WTC11 (cell line): Measurements from ENCODE around the gene ZC3H4. TPM values are rescaled to one million over a fixed set of nuclear protein-coding genes. Genes with fewer than 3 reads are reported as not detected.

ENCODE experiments used
- ATAC-seq: fragments of 200-7000 bp; cut with Tn5 transposase; 2 replicates; pipeline ENCODE4 v1.10.0; 2021; ENCODE audit warnings: mild to moderate bottlenecking, moderate library complexity
- CTCF ChIA-PET: fragments of 300-600 bp; sonication (Branson Sonifier 250); formaldehyde crosslinking; loops from one replicate; lab custom pipeline; 2021; ENCODE audit warnings: antibody characterized with exemption; lab: Charles Lee
- POLR2A ChIA-PET: fragments of 350-600 bp; sonication (Branson Sonifier 250); formaldehyde crosslinking; loops from one replicate; lab custom pipeline; 2021; ENCODE audit warnings: antibody characterized with exemption; lab: Charles Lee
- DNase-seq: peaks from one replicate; pipeline ENCODE4 v3.0.0; 2021; ENCODE audit warnings: low spot score
- H3K27ac Mint-ChIP-seq: 2 replicates; pipeline ENCODE4 v1.8.0; 2021; ENCODE audit warnings: mixed read lengths
- H3K27me3 Mint-ChIP-seq: 2 replicates; pipeline ENCODE4 v1.8.0; 2021; ENCODE audit warnings: low read depth, mild to moderate bottlenecking, moderate library complexity, mixed read lengths
- H3K36me3 Mint-ChIP-seq: 2 replicates; pipeline ENCODE4 v1.8.0; 2021; ENCODE audit warnings: mixed read lengths
- H3K4me1 Mint-ChIP-seq: 2 replicates; pipeline ENCODE4 v1.8.0; 2022; ENCODE audit warnings: mixed read lengths
- H3K4me3 Mint-ChIP-seq: 2 replicates; pipeline ENCODE4 v1.8.0; 2021; ENCODE audit warnings: mild to moderate bottlenecking, moderate library complexity, mixed read lengths
- H3K9me3 Mint-ChIP-seq: 2 replicates; pipeline ENCODE4 v1.8.0; 2021; ENCODE audit warnings: mixed read lengths
- FOXK1 ChIP-seq: sonication (generic); formaldehyde crosslinking; IDR thresholded peaks from 2 replicates; pipeline ENCODE4 v1.8.0; 2022; ENCODE audit warnings: mild to moderate bottlenecking, moderate library complexity, missing genetic modification reagents
- GRHL2 ChIP-seq: fragments of 250-450 bp; sonication (Bioruptor Pico); IDR thresholded peaks from 2 replicates; pipeline ENCODE4 v1.8.0; 2022; ENCODE audit warnings: mild to moderate bottlenecking, moderate library complexity; ENCODE audit not compliant: insufficient replicate concordance, severe bottlenecking
- HMGA2 ChIP-seq: fragments of 250-450 bp; sonication (Bioruptor Pico); IDR thresholded peaks from 2 replicates; pipeline ENCODE4 v1.4.0; 2021; ENCODE audit warnings: mild to moderate bottlenecking, moderate library complexity
- NFYB ChIP-seq: sonication (generic); formaldehyde crosslinking; conservative IDR thresholded peaks from 2 replicates; pipeline ENCODE4 v1.8.0; 2022; ENCODE audit warnings: low read depth, missing genetic modification reagents
- NR3C1 ChIP-seq: sonication (generic); formaldehyde crosslinking; conservative IDR thresholded peaks from 2 replicates; pipeline ENCODE4 v1.8.1; 2023; ENCODE audit warnings: low read depth, mild to moderate bottlenecking, missing genetic modification reagents
- OVOL2 ChIP-seq: fragments of 250-450 bp; sonication (Bioruptor Pico); IDR thresholded peaks from 2 replicates; pipeline ENCODE4 v1.9.0; 2021; ENCODE audit warnings: mild to moderate bottlenecking, borderline replicate concordance
- RORB ChIP-seq: fragments of 250-450 bp; sonication (Bioruptor Pico); IDR thresholded peaks from 2 replicates; pipeline ENCODE4 v1.9.0; 2021; ENCODE audit warnings: mild to moderate bottlenecking
- ZBTB21 ChIP-seq: sonication (generic); formaldehyde crosslinking; IDR thresholded peaks from 2 replicates; pipeline ENCODE4 v1.8.1; 2023; ENCODE audit warnings: mild to moderate bottlenecking, missing genetic modification reagents, borderline replicate concordance
- ZNF263 ChIP-seq: sonication (generic); formaldehyde crosslinking; IDR thresholded peaks from 2 replicates; pipeline ENCODE4 v1.8.1; 2022; ENCODE audit warnings: low read depth, mild to moderate bottlenecking, moderate library complexity, missing genetic modification reagents
- ZNF396 ChIP-seq: fragments of 250-450 bp; sonication (Bioruptor Pico); IDR thresholded peaks from 2 replicates; pipeline ENCODE4 v1.8.0; 2021; ENCODE audit warnings: mild to moderate bottlenecking, moderate library complexity, borderline replicate concordance
- ZNF423 ChIP-seq: fragments of 250-450 bp; sonication (Bioruptor Pico); IDR thresholded peaks from 2 replicates; pipeline ENCODE4 v2.1.2; 2022; ENCODE audit warnings: mild to moderate bottlenecking, moderate library complexity
- total RNA-seq: library from RNA; stranded (reverse); gene quantifications from 3 replicates; pipeline ENCODE4 v1.2.3, GENCODE V29; 2021
- TF ChIP-seq, protein P1 (sequence below): sonication (generic); formaldehyde crosslinking; IDR thresholded peaks from 2 replicates; pipeline ENCODE4 v1.8.0; 2023; ENCODE audit warnings: missing genetic modification reagents
- TF ChIP-seq, protein P2 (sequence below): fragments of 250-450 bp; sonication (Bioruptor Pico); IDR thresholded peaks from 2 replicates; pipeline ENCODE4 v1.9.0; 2021; ENCODE audit warnings: moderate library complexity, mild to moderate bottlenecking, inconsistent platforms, borderline replicate concordance
- TF ChIP-seq, protein P3 (sequence below): sonication (generic); formaldehyde crosslinking; IDR thresholded peaks from 2 replicates; pipeline ENCODE4 v1.8.1; 2023; ENCODE audit warnings: mild to moderate bottlenecking, missing genetic modification reagents
- TF ChIP-seq, protein P4 (sequence below): fragments of 250-450 bp; sonication (Bioruptor Pico); conservative IDR thresholded peaks from 2 replicates; pipeline ENCODE4 v1.9.0; 2021; ENCODE audit warnings: mild to moderate bottlenecking
- TF ChIP-seq, protein P5 (sequence below): sonication (generic); formaldehyde crosslinking; IDR thresholded peaks from 2 replicates; pipeline ENCODE4 v1.8.1; 2023; ENCODE audit warnings: mild to moderate bottlenecking, missing genetic modification reagents
- TF ChIP-seq, protein P6 (sequence below): sonication (generic); formaldehyde crosslinking; IDR thresholded peaks from 2 replicates; pipeline ENCODE4 v1.8.0; 2022; ENCODE audit warnings: mild to moderate bottlenecking, missing genetic modification reagents

ZC3H4 gene
- total RNA-seq, 1 experiment from 2014 or later = 67.2 TPM

DNA sequence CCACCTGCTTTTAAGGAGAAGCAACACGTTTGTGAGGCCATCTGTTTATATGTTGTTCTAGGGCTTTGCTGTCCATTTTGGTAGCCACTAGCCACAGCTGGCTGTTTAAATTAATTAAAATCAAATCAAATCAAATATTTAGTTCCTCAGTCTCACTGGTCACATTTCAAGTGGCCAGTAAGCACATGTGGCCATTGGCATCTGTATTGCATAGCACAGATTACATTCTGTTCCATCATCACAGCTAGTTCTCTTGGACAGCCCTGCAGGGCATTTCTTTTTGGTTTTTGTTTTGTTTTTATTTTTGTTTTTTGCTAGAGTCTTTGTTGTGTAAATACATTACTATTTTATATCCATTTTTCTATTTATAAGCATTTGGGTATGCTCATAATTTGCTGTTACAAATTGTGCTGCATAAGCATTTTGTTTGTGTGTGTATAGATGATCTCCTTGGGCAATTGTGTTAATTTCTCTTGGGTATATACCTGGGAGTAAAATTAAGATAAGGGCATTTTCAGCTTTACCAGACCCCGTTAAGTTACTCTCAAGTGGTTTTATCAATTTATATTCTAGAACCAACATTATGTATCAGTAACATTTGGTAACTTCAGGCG, 48.4 kb upstream of the ZC3H4 start:
- ATAC-seq (no peak), DNase-seq (no peak)
- Mint-ChIP-seq H3K4me3 (no peak overlapping the region), H3K9me3 (no peaks in the 10 kb centered on the region), H3K27ac (no peak overlapping the region), H3K27me3 (no peaks in the 10 kb centered on the region), H3K36me3 (peaks cover 48% of the 10 kb centered on the region), H3K4me1 (peaks cover 27% of the 10 kb centered on the region)
- no peak for TF ChIP-seq ZNF396
- no peak for TF ChIP-seq ZNF423 (CRISPR knock-in tag)
- TF ChIP-seq, protein P1, sequence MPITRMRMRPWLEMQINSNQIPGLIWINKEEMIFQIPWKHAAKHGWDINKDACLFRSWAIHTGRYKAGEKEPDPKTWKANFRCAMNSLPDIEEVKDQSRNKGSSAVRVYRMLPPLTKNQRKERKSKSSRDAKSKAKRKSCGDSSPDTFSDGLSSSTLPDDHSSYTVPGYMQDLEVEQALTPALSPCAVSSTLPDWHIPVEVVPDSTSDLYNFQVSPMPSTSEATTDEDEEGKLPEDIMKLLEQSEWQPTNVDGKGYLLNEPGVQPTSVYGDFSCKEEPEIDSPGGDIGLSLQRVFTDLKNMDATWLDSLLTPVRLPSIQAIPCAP (CRISPR knock-in tag) = no peak
- TF ChIP-seq NFYB (CRISPR knock-in tag) = no peak
- no peak for TF ChIP-seq NR3C1 (CRISPR knock-in tag)
- TF ChIP-seq ZBTB21 (CRISPR knock-in tag) = no peak
- ChIA-PET POLR2A (no interaction called here), CTCF (no interaction called here)

DNA sequence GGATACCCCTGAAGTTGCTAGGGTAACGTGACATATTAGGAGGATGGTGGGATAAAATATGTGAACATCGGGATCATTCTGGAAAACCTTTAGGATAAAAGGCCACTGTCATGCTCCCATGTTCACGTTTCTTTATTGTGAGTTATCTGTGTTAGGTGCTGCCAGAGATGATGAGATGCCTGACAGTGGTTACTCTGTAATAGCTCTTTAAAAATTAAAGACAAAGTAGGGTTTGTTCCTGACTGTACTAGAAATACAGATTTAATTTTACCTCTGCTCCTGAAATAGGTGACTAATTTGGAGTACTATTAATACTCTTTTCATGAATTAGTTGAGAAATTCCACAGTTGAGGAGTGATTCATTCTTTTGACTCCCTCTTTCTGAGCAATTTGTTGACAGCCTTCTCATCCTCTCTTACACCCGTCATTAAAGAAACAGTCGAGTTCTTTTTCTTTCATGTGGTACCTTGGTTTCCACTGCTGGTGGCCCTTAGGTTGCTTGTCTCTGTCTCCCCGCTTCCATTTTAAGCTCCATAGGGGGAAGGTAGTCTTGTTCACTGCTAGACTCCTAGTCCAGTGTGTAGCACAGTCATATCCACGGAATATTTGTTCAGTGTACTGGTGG, 45.4 kb upstream of the ZC3H4 start:
- no peak for ATAC-seq

More for the DNA sequence above, 45.4 kb upstream of the ZC3H4 start:
- DNase-seq = no peak
- CTCF ChIA-PET = interaction anchor here (1.6 to 2.2 kb wide), 3 partner anchors 52 to 88 kb away, joined by 5 to 10 read pairs (median 7); no protein-coding TSS in a partner anchor
- no peaks in the 10 kb centered on the region for H3K27me3 Mint-ChIP-seq
- peaks cover 56% of the 10 kb centered on the region for H3K36me3 Mint-ChIP-seq
- H3K9me3 Mint-ChIP-seq = no peaks in the 10 kb centered on the region
- POLR2A ChIA-PET = interaction anchor here (0.7 kb wide), 1 partner anchor 28 kb away, joined by 3 read pairs; no protein-coding TSS in a partner anchor
- TF ChIP-seq, protein P2, sequence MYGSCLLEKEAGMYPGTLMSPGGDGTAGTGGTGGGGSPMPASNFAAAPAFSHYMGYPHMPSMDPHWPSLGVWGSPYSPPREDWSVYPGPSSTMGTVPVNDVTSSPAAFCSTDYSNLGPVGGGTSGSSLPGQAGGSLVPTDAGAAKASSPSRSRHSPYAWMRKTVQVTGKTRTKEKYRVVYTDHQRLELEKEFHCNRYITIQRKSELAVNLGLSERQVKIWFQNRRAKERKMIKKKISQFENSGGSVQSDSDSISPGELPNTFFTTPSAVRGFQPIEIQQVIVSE (CRISPR knock-in tag) = no peak
- TF ChIP-seq, protein P3, sequence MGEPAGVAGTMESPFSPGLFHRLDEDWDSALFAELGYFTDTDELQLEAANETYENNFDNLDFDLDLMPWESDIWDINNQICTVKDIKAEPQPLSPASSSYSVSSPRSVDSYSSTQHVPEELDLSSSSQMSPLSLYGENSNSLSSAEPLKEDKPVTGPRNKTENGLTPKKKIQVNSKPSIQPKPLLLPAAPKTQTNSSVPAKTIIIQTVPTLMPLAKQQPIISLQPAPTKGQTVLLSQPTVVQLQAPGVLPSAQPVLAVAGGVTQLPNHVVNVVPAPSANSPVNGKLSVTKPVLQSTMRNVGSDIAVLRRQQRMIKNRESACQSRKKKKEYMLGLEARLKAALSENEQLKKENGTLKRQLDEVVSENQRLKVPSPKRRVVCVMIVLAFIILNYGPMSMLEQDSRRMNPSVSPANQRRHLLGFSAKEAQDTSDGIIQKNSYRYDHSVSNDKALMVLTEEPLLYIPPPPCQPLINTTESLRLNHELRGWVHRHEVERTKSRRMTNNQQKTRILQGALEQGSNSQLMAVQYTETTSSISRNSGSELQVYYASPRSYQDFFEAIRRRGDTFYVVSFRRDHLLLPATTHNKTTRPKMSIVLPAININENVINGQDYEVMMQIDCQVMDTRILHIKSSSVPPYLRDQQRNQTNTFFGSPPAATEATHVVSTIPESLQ (CRISPR knock-in tag) = no peak
- no peak for TF ChIP-seq ZNF263
- TF ChIP-seq, protein P4, sequence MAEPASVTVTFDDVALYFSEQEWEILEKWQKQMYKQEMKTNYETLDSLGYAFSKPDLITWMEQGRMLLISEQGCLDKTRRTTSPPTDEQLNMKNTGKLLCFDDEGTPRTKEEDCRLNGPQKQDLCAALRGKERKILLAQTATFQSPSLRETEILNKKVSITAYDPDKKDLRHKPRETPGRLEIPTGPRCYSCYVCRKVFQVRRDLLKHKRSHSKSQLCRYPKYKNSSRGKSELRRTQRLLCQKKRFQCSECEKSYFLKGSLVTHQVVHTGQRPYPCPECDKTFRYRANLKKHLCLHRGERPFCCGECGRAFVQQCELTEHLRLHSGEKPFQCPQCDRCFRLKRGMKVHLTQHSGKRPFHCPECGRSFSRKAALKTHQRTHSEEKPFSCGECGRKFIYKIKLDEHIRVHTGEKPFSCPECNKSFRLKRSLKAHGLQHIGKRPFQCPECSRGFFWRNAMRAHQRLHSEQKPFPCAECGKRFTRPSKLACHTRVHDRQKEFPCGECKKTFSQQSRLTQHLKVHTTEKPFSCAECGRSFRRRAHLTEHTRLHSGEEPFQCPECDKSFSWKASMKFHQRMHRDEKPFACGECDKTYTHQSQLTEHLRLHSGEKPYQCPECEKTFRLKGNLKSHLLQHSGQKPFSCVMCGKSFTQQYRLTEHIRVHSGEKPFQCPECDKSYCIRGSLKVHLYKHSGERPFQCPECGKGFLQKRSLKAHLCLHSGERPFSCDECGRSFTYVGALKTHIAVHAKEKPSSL = no peak
- TF ChIP-seq RORB (CRISPR knock-in tag) = no peak
- TF ChIP-seq GRHL2 (CRISPR knock-in tag) = no peak
- no peak for TF ChIP-seq FOXK1 (CRISPR knock-in tag)
- TF ChIP-seq HMGA2 (CRISPR knock-in tag) = no peak
- TF ChIP-seq, protein P5, sequence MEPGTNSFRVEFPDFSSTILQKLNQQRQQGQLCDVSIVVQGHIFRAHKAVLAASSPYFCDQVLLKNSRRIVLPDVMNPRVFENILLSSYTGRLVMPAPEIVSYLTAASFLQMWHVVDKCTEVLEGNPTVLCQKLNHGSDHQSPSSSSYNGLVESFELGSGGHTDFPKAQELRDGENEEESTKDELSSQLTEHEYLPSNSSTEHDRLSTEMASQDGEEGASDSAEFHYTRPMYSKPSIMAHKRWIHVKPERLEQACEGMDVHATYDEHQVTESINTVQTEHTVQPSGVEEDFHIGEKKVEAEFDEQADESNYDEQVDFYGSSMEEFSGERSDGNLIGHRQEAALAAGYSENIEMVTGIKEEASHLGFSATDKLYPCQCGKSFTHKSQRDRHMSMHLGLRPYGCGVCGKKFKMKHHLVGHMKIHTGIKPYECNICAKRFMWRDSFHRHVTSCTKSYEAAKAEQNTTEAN = no peak
- TF ChIP-seq, protein P6, sequence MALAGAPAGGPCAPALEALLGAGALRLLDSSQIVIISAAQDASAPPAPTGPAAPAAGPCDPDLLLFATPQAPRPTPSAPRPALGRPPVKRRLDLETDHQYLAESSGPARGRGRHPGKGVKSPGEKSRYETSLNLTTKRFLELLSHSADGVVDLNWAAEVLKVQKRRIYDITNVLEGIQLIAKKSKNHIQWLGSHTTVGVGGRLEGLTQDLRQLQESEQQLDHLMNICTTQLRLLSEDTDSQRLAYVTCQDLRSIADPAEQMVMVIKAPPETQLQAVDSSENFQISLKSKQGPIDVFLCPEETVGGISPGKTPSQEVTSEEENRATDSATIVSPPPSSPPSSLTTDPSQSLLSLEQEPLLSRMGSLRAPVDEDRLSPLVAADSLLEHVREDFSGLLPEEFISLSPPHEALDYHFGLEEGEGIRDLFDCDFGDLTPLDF (CRISPR knock-in tag) = no peak
- no peak for TF ChIP-seq OVOL2 (CRISPR knock-in tag)
- H3K4me1 Mint-ChIP-seq = peaks cover 41% of the 10 kb centered on the region
- H3K27ac Mint-ChIP-seq = peak overlapping the region; percentile 99
- no peak overlapping the region for H3K4me3 Mint-ChIP-seq
